BLaER1 treated with 17β-estradiol and CSF1 and Interleukin-3, amounts not matched to agents 10 nM and 100 nM (cell line): ENCODE measurements around the gene IRF2.
A peak's percentile ranks its signal among the peaks of the same experiment; 100 is the strongest.

Experiments used
- H3K27ac ChIP-seq, 11 experiments: shearing (Covaris generic); formaldehyde crosslinking; 2 replicates each; pipeline ENCODE4 v1.8.1; 2022
- H3K27me3 ChIP-seq, 11 experiments: shearing (Covaris generic); formaldehyde crosslinking; 2 replicates each; pipeline ENCODE4 v1.8.1; 2022
- H3K36me3 ChIP-seq, 11 experiments: shearing (Covaris generic); formaldehyde crosslinking; 2 replicates each; pipeline ENCODE4 v1.8.1; 2022
- H3K4me1 ChIP-seq, 10 experiments: shearing (Covaris generic); formaldehyde crosslinking; 2 replicates each; pipeline ENCODE4 v1.8.1; 2022
- H3K4me2 ChIP-seq, 11 experiments: shearing (Covaris generic); formaldehyde crosslinking; 2 replicates each; pipeline ENCODE4 v1.8.1; 2022
- H3K4me3 ChIP-seq, 10 experiments: shearing (Covaris generic); formaldehyde crosslinking; 2 replicates each; pipeline ENCODE4 v1.8.1; 2022
- H3K9ac ChIP-seq, 11 experiments: shearing (Covaris generic); formaldehyde crosslinking; 2 replicates each; pipeline ENCODE4 v1.8.1; 2022
- H3K9me3 ChIP-seq, 11 experiments: shearing (Covaris generic); formaldehyde crosslinking; replicated peaks in 1 of 11; 2 replicates each; pipeline ENCODE4 v1.8.1; 2022
- H4K20me1 ChIP-seq, 11 experiments: shearing (Covaris generic); formaldehyde crosslinking; 2 replicates each; pipeline ENCODE4 v1.8.1; 2022
- Cebpa-rat ChIP-seq, 11 experiments: shearing (Covaris generic); IDR thresholded peaks; 2 replicates each; pipeline ENCODE4 v1.8.1; 2022

Gene IRF2

GRCh38 chr4:184427687-184428086, 46.7 kb downstream of the IRF2 start:
- 0 out of 22 replicates have a peak overlapping the region, but pooled peaks of 2 of the 11 experiments have one; percentile 1 to 11 for H3K9ac ChIP-seq
- H3K36me3 ChIP-seq, result peaks cover 65 to 95% (median 77%) of the 10 kb centered on the region in 11 experiments
- H3K4me1 ChIP-seq, result peaks cover 0 to 20% (median under 1%) of the 10 kb centered on the region in 10 experiments; a peak in 7 of 20 replicates
- H3K4me2 ChIP-seq, result no peak overlapping the region
- H3K27me3 ChIP-seq, result no peaks in the 10 kb centered on the region
- H3K9me3 ChIP-seq, result peaks cover 8 to 30% (median 20%) of the 10 kb centered on the region in 11 experiments; a peak in 21 of 22 replicates
- H4K20me1 ChIP-seq, result peaks cover 8 to 69% (median 36%) of the 10 kb centered on the region in 11 experiments; a peak in 20 of 22 replicates
- no peak overlapping the region for H3K27ac ChIP-seq
- H3K4me3 ChIP-seq, result no peak overlapping the region
- TF ChIP-seq Cebpa-rat (IDR thresholded peaks at IDR 0.05), result no peak

- Histone ChIP-seq H3K27me3 (no peaks in the 10 kb centered on the region), H4K20me1 (peaks cover 5 to 67% (median 33%) of the 10 kb centered on the region in 11 experiments; a peak in 19 of 22 replicates), H3K4me3 (no peak overlapping the region), H3K4me2 (no peak overlapping the region), H3K9me3 (peaks cover 13 to 36% (median 24%) of the 10 kb centered on the region in 11 experiments; a peak in 21 of 22 replicates), H3K9ac (0 out of 22 replicates have a peak overlapping the region, but pooled peaks of 1 of the 11 experiments have one; percentile 1), H3K4me1 (peaks cover 2 to 19% (median 3%) of the 10 kb centered on the region in 10 experiments), H3K36me3 (peaks cover 68 to 93% (median 77%) of the 10 kb centered on the region in 11 experiments), H3K27ac (no peak overlapping the region)
- TF ChIP-seq Cebpa-rat (IDR thresholded peaks at IDR 0.05), result no peak
Measured at GRCh38 chr4:184427093-184427492, 47.3 kb downstream of the IRF2 start.

- Histone ChIP-seq H3K27ac (no peak overlapping the region), H3K9me3 (peaks cover 13 to 36% (median 24%) of the 10 kb centered on the region in 11 experiments; a peak in 21 of 22 replicates), H3K9ac (no peak overlapping the region), H3K4me2 (no peak overlapping the region), H3K27me3 (no peaks in the 10 kb centered on the region), H3K36me3 (peaks cover 66 to 79% (median 74%) of the 10 kb centered on the region in 11 experiments), H3K4me3 (no peak overlapping the region), H4K20me1 (peaks cover 0 to 67% (median 25%) of the 10 kb centered on the region in 11 experiments; a peak in 16 of 22 replicates), H3K4me1 (peaks cover 21 to 38% (median 22%) of the 10 kb centered on the region in 10 experiments)
- TF ChIP-seq Cebpa-rat (IDR thresholded peaks at IDR 0.05), result no peak
Measured at GRCh38 chr4:184424993-184425758, 49.2 kb downstream of the IRF2 start.

GRCh38 chr4:184424279-184424678, 50.1 kb downstream of the IRF2 start:
- peaks cover 13 to 36% (median 24%) of the 10 kb centered on the region in 11 experiments; a peak in 21 of 22 replicates for H3K9me3 ChIP-seq
- no peak overlapping the region for H3K9ac ChIP-seq
- peaks cover 74 to 85% (median 81%) of the 10 kb centered on the region in 11 experiments for H3K36me3 ChIP-seq
- TF ChIP-seq Cebpa-rat (IDR thresholded peaks at IDR 0.05), result no peak
- no peak overlapping the region for H3K4me2 ChIP-seq
- no peaks in the 10 kb centered on the region for H3K27me3 ChIP-seq
- H4K20me1 ChIP-seq, result peaks cover 0 to 66% (median 16%) of the 10 kb centered on the region in 11 experiments; a peak in 12 of 22 replicates
- H3K4me3 ChIP-seq, result no peak overlapping the region
- H3K27ac ChIP-seq, result no peak overlapping the region
- H3K4me1 ChIP-seq, result peaks cover 26 to 39% (median 30%) of the 10 kb centered on the region in 10 experiments

- TF ChIP-seq Cebpa-rat (IDR thresholded peaks at IDR 0.05), result no peak
- peaks cover 32 to 45% (median 40%) of the 10 kb centered on the region in 10 experiments for H3K4me1 ChIP-seq
- no peaks in the 10 kb centered on the region for H3K27me3 ChIP-seq
- H4K20me1 ChIP-seq, result peaks cover 0 to 57% (median 6%) of the 10 kb centered on the region in 11 experiments; a peak in 10 of 22 replicates
- no peak overlapping the region for H3K4me2 ChIP-seq
- H3K9ac ChIP-seq, result no peak overlapping the region
- peaks cover 13 to 36% (median 24%) of the 10 kb centered on the region in 11 experiments; a peak in 21 of 22 replicates for H3K9me3 ChIP-seq
- H3K4me3 ChIP-seq, result peak overlapping the region in 1 of 10 experiments; percentile 14; a peak in 2 of 20 replicates
- H3K36me3 ChIP-seq, result peaks cover 76 to 87% (median 81%) of the 10 kb centered on the region in 11 experiments
- H3K27ac ChIP-seq, result 0 out of 22 replicates have a peak overlapping the region, but pooled peaks of 1 of the 11 experiments have one; percentile 5
Measured at GRCh38 chr4:184423003-184423686, 51.2 kb downstream of the IRF2 start.

- Histone ChIP-seq H3K9ac (no peak overlapping the region), H3K4me3 (no peak overlapping the region; a peak in 2 of 20 replicates), H3K36me3 (peaks cover 74 to 85% (median 79%) of the 10 kb centered on the region in 11 experiments), H3K4me2 (peak overlapping the region in 10 of 11 experiments; percentile 50 to 84 (median 77); a peak in 14 of 22 replicates), H4K20me1 (peaks cover 0 to 62% (median 6%) of the 10 kb centered on the region in 11 experiments; a peak in 9 of 22 replicates), H3K27me3 (no peaks in the 10 kb centered on the region), H3K27ac (peak overlapping the region in 3 of 11 experiments; percentile 46 to 61 (median 56); a peak in 4 of 22 replicates), H3K9me3 (peaks cover 13 to 36% (median 24%) of the 10 kb centered on the region in 11 experiments; a peak in 21 of 22 replicates), H3K4me1 (peaks cover 35 to 51% (median 46%) of the 10 kb centered on the region in 10 experiments)
- TF ChIP-seq Cebpa-rat (IDR thresholded peaks at IDR 0.05), result no peak
Measured at GRCh38 chr4:184422378-184422777, 52.0 kb downstream of the IRF2 start.

GRCh38 chr4:184421533-184422155, 52.7 kb downstream of the IRF2 start:
- H3K27ac ChIP-seq, result peak overlapping the region in 7 of 11 experiments; percentile 45 to 61 (median 56); a peak in 13 of 22 replicates
- H3K4me1 ChIP-seq, result peaks cover 43 to 58% (median 53%) of the 10 kb centered on the region in 10 experiments
- peaks cover 0 to 61% (median 6%) of the 10 kb centered on the region in 11 experiments; a peak in 9 of 22 replicates for H4K20me1 ChIP-seq
- TF ChIP-seq Cebpa-rat (IDR thresholded peaks at IDR 0.05), result no peak
- H3K9me3 ChIP-seq, result peaks cover 13 to 36% (median 24%) of the 10 kb centered on the region in 11 experiments; a peak in 21 of 22 replicates
- H3K36me3 ChIP-seq, result peaks cover 66 to 79% (median 72%) of the 10 kb centered on the region in 11 experiments
- H3K27me3 ChIP-seq, result no peaks in the 10 kb centered on the region
- peak overlapping the region in 6 of 11 experiments; percentile 1 to 45 (median 18); a peak in 6 of 22 replicates for H3K9ac ChIP-seq
- peak overlapping the region in 3 of 10 experiments; percentile 12 to 19 (median 13); a peak in 4 of 20 replicates for H3K4me3 ChIP-seq
- H3K4me2 ChIP-seq, result peak overlapping the region; percentile 50 to 84 (median 77)
